CD14-positive monocyte (primary cell): ENCODE data around the gene MB21D2. TPM values are rescaled to one million over a fixed set of nuclear protein-coding genes. Genes with fewer than 3 reads are reported as not detected.
"Not testable (repeated sequence)": the region's sequence is repeated elsewhere in the genome, so short reads cannot be mapped to it uniquely, and the experiment has no call there.

Experiments used
- DNase-seq, 3 donors: peaks; one replicate each; pipeline ENCODE4 v3.0.0-alpha.2; 2011 to 2022
- H2AFZ ChIP-seq: 2 replicates; pipeline ENCODE4 v1.6.0; 2012; ENCODE audit warnings: mild to moderate bottlenecking, low read depth, low read length, inconsistent platforms; ENCODE audit not compliant: insufficient read depth, poor library complexity, severe bottlenecking
- H3K27ac ChIP-seq, 2 donors: 1 replicate in 1 of 2; 2 replicates in 1 of 2; pipeline ENCODE4 v1.5.1; 2012 to 2013; ENCODE audit warnings: low read length in 2 of 2, control low read depth in 1 of 2, inconsistent platforms in 1 of 2, low read depth in 1 of 2, mild to moderate bottlenecking in 1 of 2
- H3K27me3 ChIP-seq, 2 donors: one replicate each; pipeline versions ENCODE4 v1.6.0 to v1.6.1; 2011 to 2013; ENCODE audit warnings: low read length in 2 of 2; ENCODE audit not compliant: control insufficient read depth in 2 of 2, insufficient read depth in 2 of 2
- H3K36me3 ChIP-seq, 2 donors: replicated peaks in 1 of 2; 1 replicate in 1 of 2; 2 replicates in 1 of 2; pipeline versions ENCODE4 v1.5.1 to v1.6.1; 2012 to 2013; ENCODE audit warnings: low read length in 2 of 2, control low read depth in 1 of 2, inconsistent platforms in 1 of 2, mild to moderate bottlenecking in 1 of 2; ENCODE audit not compliant: insufficient read depth in 2 of 2, control insufficient read depth in 1 of 2
- H3K4me1 ChIP-seq, 2 donors: 1 replicate in 1 of 2; 2 replicates in 1 of 2; pipeline versions ENCODE4 v1.5.1 to v1.6.1; 2012 to 2013; ENCODE audit warnings: low read length in 2 of 2, control low read depth in 1 of 2, inconsistent platforms in 1 of 2, mild to moderate bottlenecking in 1 of 2, moderate library complexity in 1 of 2; ENCODE audit not compliant: insufficient read depth in 2 of 2, control insufficient read depth in 1 of 2
- H3K4me2 ChIP-seq: replicated peaks from 2 replicates; pipeline ENCODE3; 2012; ENCODE audit warnings: low read length, moderate library complexity, mild to moderate bottlenecking; ENCODE audit not compliant: poor library complexity, severe bottlenecking; ENCODE audit errors: extremely low read depth
- H3K4me3 ChIP-seq, 3 experiments: fragments of 200-600 bp in 1 of 3; sonication (generic) in 1 of 3; replicated peaks in 1 of 3; 1 replicate in 2 of 3; 2 replicates in 1 of 3; pipeline ENCODE4 v1.5.1; 2011 to 2013; ENCODE audit warnings: low read length in 3 of 3, mild to moderate bottlenecking in 3 of 3, control low read depth in 2 of 3, low read depth in 2 of 3, inconsistent platforms in 1 of 3, moderate library complexity in 1 of 3
- H3K79me2 ChIP-seq: 2 replicates; pipeline ENCODE4 v1.6.0; 2012; ENCODE audit warnings: mild to moderate bottlenecking, control low read depth, inconsistent platforms, low read length, moderate library complexity; ENCODE audit not compliant: insufficient read depth
- H3K9ac ChIP-seq: 2 replicates; pipeline ENCODE4 v1.6.0; 2017; ENCODE audit warnings: low read length, mild to moderate bottlenecking; ENCODE audit not compliant: insufficient read depth, poor library complexity, severe bottlenecking
- H3K9me3 ChIP-seq, 2 donors: replicated peaks in 1 of 2; 1 replicate in 1 of 2; 2 replicates in 1 of 2; pipeline versions ENCODE4 v1.5.1 to v1.6.1; 2012 to 2013; ENCODE audit warnings: low read length in 2 of 2, control low read depth in 1 of 2; ENCODE audit not compliant: control insufficient read depth in 1 of 2, insufficient read depth in 1 of 2
- H4K20me1 ChIP-seq: 2 replicates; pipeline ENCODE4 v1.6.0; 2012; ENCODE audit warnings: mild to moderate bottlenecking, low read length, control low read depth, moderate library complexity; ENCODE audit not compliant: insufficient read depth
- H3K27ac Mint-ChIP-seq, 7 donors: one replicate each; pipeline ENCODE4 v1.8.0; 2020; ENCODE audit warnings: mild to moderate bottlenecking in 7 of 7, mixed read lengths in 7 of 7, moderate library complexity in 6 of 7, inconsistent platforms in 2 of 7
- H3K27me3 Mint-ChIP-seq, 3 donors: one replicate each; pipeline ENCODE4 v1.8.0; 2021 to 2022; ENCODE audit warnings: low read depth in 3 of 3, mild to moderate bottlenecking in 3 of 3, mixed read lengths in 3 of 3, moderate library complexity in 3 of 3, inconsistent platforms in 1 of 3
- H3K36me3 Mint-ChIP-seq, 2 donors: one replicate each; pipeline ENCODE4 v1.8.0; 2020; ENCODE audit warnings: mixed read lengths in 2 of 2, inconsistent platforms in 1 of 2, mild to moderate bottlenecking in 1 of 2
- H3K4me1 Mint-ChIP-seq: one replicate; pipeline ENCODE4 v1.8.0; 2020; ENCODE audit warnings: mild to moderate bottlenecking, mixed read lengths
- H3K4me3 Mint-ChIP-seq, 2 donors: one replicate each; pipeline ENCODE4 v1.8.0; 2020; ENCODE audit warnings: mild to moderate bottlenecking in 2 of 2, mixed read lengths in 2 of 2, moderate library complexity in 1 of 2
- H3K9me3 Mint-ChIP-seq, 7 donors: one replicate each; pipeline ENCODE4 v1.8.0; 2020 to 2022; ENCODE audit warnings: mixed read lengths in 7 of 7, mild to moderate bottlenecking in 6 of 7, moderate library complexity in 6 of 7, inconsistent platforms in 2 of 7
- WGBS: methylation state at CpG from one replicate; pipeline ENCODE4 v1.1.5; 2013; ENCODE audit warnings: missing lambda C conversion rate; ENCODE audit not compliant: insufficient coverage; 5-methylcytosine and 5-hydroxymethylcytosine counted together
- intact Hi-C, 2 donors: fragments of 100-400 bp; cut with micrococcal nuclease; formaldehyde crosslinking; loops; one replicate each; pipeline versions ENCODE4 v1.15.0 to v1.15.1; 2023
- polyA plus RNA-seq, 3 donors: library from polyadenylated mRNA; depleted of rRNA in 1 of 3; unstranded in 2 of 3; stranded (reverse) in 1 of 3; fragments of 300-500 nt in 2 of 3; fragments of >200 nt in 1 of 3; fragmentation: Illumina TruSeq in 2 of 3; gene quantifications; 1 replicate in 2 of 3; 2 replicates in 1 of 3; pipeline ENCODE4 v1.2.3, GENCODE V29; 2012 to 2021
- TF ChIP-seq, protein P1 (sequence below): fragments of 200-600 bp; IDR thresholded peaks from one replicate; pipeline ENCODE4 v1.8.0; 2022; ENCODE audit warnings: antibody characterized with exemption, mild to moderate bottlenecking

Gene MB21D2
- polyA plus RNA-seq, 3 donors, result 0.37 to 0.77 (median 0.59) TPM

DNA sequence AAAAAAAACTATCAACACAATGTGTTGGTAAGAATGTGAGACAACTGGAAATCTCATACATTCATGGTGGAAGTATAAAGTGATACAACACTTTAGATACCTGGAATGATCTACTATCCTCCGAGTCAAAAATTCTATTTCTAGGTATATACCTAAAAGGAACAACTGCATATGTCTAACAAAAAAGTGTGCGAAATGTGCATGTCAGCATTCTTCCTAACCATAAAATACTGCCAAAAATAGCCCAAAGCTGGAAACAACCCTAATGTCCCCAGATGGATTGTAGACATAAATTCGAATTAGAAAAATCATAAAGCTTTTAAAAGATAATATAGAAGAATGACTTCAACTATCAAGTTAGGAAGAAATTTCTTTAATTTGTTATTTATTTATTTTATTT, 139.1 kb downstream of the MB21D2 start:
- no peak overlapping the region for H3K4me3 ChIP-seq
- no peaks in the 10 kb centered on the region for H3K4me1 ChIP-seq
- H3K9me3 Mint-ChIP-seq, result peaks cover 6 to 18% (median 9%) of the 10 kb centered on the region in 7 donors
- H2AFZ ChIP-seq, result no peak overlapping the region
- no peaks in the 10 kb centered on the region for H3K36me3 ChIP-seq
- no peak overlapping the region for H3K9ac ChIP-seq
- no peak overlapping the region for H3K27ac Mint-ChIP-seq
- H3K36me3 Mint-ChIP-seq, result no peaks in the 10 kb centered on the region
- DNase-seq, result no peak
- WGBS, result no CpG with 5 or more reads among the region's 3 CpGs
- no peaks in the 10 kb centered on the region for H3K79me2 ChIP-seq
- H4K20me1 ChIP-seq, result no peaks in the 10 kb centered on the region
- no peak overlapping the region for H3K4me2 ChIP-seq
- TF ChIP-seq, protein P1, sequence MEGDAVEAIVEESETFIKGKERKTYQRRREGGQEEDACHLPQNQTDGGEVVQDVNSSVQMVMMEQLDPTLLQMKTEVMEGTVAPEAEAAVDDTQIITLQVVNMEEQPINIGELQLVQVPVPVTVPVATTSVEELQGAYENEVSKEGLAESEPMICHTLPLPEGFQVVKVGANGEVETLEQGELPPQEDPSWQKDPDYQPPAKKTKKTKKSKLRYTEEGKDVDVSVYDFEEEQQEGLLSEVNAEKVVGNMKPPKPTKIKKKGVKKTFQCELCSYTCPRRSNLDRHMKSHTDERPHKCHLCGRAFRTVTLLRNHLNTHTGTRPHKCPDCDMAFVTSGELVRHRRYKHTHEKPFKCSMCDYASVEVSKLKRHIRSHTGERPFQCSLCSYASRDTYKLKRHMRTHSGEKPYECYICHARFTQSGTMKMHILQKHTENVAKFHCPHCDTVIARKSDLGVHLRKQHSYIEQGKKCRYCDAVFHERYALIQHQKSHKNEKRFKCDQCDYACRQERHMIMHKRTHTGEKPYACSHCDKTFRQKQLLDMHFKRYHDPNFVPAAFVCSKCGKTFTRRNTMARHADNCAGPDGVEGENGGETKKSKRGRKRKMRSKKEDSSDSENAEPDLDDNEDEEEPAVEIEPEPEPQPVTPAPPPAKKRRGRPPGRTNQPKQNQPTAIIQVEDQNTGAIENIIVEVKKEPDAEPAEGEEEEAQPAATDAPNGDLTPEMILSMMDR, result no peak
- H3K9me3 ChIP-seq, result peaks cover 9% of the 10 kb centered on the region in 2 donors
- H3K27me3 ChIP-seq, result no peaks in the 10 kb centered on the region
- intact Hi-C loops, result no loop called here
- no peak overlapping the region for H3K4me3 Mint-ChIP-seq
- H3K27me3 Mint-ChIP-seq, result peaks cover 0 to 2% (median 2%) of the 10 kb centered on the region in 3 donors
- H3K4me1 Mint-ChIP-seq, result no peaks in the 10 kb centered on the region
- H3K27ac ChIP-seq, result no peak overlapping the region

DNA sequence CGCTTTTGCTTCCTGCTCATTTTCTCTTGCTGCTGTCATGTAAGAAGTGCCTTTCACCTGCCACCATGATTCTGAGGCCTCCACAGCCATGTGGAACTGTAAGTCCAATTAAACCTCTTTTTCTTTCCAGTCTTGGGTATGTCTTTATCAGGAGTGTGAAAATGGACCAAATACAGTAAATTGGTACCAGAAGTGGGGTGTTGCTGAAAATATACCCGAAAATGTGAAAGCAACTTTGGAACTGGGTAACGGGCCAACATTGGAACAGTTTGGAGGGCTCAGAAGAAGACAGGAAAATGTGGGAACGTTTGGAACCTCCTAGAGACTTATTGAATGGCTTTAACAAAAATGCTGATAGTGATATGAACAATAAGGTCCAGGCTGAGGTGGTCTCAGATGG, 143.3 kb downstream of the MB21D2 start:
- peaks cover 6 to 18% (median 9%) of the 10 kb centered on the region in 7 donors for H3K9me3 Mint-ChIP-seq
- H3K4me1 Mint-ChIP-seq, H3K27me3 ChIP-seq, H3K9ac ChIP-seq, H3K79me2 ChIP-seq, H4K20me1 ChIP-seq, H3K4me3 Mint-ChIP-seq, H3K4me3 ChIP-seq, DNase-seq, H3K27me3 Mint-ChIP-seq, H3K27ac Mint-ChIP-seq, H2AFZ ChIP-seq, H3K4me2 ChIP-seq, H3K4me1 ChIP-seq, H3K9me3 ChIP-seq, H3K36me3 Mint-ChIP-seq, intact Hi-C loops, H3K36me3 ChIP-seq, H3K27ac ChIP-seq: not testable (repeated sequence)
- WGBS, result 71% methylated on average over 3 of the region's 4 CpGs
